HG03064 (cell line): ENCODE results near the gene APBA2.

Experiments
- ATAC-seq: cut with Tn5 transposase; IDR thresholded peaks from one replicate; pipeline ENCODE4 v1.9.1; 2021; ENCODE audit warnings: low read depth; ENCODE audit not compliant: unreplicated experiment

Gene APBA2

GRCh38 chr15:29071232-29071881 lies 185.6 kb downstream of the APBA2 start:
- ATAC-seq: no peak

DNA sequence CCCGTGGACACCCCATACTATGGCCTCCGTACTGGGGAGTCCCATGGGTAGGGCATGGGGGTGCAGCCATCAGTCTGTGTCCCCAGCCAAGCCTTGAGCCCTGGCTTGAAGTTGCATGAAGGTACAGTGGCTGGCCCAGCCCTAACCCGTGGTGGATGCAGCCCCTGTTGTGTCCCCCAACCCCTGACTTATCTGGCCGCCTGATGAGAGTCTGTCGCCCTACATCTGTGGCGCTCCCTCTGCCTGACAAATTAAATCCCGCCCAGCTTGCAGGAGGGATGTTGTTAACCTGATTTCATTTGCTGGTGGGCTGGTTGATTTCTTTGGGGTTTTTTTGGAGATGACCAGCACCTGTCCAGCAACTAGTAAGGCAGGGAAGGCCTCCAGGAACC lies 186.1 kb downstream of the APBA2 start:
- no peak for ATAC-seq

DNA sequence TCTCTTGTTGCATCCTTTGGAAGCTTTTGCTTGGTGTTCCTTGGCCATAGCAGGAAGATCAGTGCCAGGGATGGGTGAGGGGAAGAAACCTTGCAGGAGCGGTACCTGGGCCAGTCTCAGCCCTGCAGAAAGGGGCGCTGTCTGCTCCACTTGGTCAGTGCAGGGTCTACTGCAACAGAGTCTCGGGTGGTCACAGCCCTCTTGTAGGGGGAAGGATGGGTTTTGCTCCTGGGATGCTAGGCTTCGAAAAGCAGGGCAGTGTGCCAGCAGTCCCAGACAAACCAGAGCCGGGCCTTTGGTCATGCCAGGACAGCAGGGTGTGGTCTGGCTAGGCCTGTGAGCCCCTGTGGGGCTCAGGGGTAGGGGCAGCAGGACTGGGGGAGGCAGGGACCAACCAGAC lies 186.7 kb downstream of the APBA2 start:
- ATAC-seq: no peak

DNA sequence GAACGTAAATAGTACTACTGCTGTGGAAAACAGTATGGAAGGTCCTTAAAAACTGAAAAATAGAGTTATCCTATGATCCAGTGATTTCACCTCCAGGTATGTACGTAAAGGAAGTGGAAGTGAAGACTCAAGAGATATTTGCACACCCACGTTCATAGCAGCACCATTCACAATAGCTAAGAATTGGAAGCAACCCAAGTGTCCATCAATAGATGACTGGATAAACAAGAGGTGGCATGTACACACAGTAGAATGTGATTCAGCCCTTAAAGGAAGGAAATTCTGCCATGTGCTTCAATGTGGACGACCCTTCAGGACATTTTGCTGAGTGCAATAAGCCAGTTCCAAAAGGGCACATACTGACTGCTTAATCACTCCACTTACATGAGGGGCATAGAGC lies 188.3 kb downstream of the APBA2 start:
- no peak for ATAC-seq

DNA sequence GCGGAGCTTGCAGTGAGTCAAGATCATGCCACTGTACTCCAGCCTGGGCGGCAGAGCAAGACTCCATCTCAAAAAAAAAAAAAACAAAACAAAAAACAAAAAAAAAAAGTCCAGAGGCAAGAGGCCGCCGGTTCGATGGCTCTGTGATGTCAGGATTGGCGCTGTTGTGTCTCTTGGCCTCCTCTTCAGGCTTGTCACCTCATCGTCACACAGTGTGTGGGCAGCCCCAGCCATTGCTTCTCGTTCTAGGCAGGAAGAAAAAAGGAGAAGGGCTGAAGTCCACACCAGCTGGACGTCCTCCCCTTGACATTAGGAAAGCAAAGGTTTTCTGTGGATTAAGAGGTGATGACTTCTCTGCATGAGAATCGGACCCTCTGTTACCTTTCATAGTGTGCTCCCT lies 192.8 kb downstream of the APBA2 start:
- ATAC-seq: no peak

DNA sequence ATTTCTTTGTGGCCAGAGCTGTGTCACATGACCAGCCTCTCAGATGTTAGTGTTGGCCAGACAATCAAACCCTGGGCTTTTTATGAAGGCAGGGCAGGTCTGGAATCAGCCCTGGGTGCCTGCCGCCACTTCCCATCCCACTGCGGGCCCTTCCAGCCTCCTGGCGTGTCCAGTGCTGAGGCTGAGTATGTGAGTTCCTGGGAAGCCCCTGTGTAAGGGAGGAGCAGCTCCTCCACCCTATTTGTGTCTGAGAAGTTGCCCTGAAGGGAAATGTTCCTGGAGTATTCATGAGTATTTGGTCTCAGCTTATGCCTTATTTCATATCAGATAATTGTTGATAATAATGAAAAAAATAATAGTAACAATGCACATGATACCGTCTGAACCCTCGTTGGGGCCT lies 193.7 kb downstream of the APBA2 start:
- ATAC-seq: no peak

DNA sequence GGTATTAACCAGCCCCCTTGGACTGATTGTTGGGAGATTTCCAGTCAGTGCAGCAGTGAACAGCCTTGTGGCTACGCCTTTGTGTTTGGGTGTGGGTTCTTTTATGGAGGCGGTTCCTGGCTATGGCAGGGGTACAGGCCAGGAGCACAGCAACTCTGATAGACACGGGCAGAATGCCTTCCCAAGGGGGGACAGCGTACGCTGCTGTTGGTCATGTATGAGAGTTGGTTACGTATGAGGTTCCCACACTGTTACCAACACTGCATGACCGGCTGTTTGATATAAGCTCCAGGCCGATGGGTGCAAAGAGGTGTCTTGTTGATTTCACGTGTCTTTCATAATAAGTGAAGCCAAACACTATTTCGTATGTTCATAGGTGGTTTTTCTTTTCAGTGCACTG lies 196.0 kb downstream of the APBA2 start:
- no peak for ATAC-seq

- ATAC-seq: no peak
Observed at GRCh38 chr15:29083161-29083560, 197.4 kb downstream of the APBA2 start.

DNA sequence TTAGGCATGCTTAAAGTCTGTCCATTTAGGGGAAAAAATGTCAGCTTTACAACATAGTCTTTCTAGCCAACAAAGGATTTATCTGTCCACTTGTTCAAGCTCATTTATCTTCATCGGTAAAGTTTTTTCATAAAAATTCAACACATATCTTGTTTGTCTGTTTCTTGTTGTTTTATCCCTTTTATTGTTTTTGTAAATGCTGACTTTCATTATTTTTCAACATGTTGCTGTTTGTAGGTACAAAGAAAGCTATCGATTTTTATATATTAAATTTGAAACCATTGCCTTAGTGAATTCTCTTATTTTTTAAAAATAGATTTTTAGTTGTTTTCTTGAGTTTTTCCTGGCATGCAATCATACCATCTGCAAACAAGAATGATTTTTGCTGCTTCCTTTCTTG lies 198.1 kb downstream of the APBA2 start:
- ATAC-seq: no peak

- no peak for ATAC-seq
Observed at GRCh38 chr15:29086001-29086400, 200.2 kb downstream of the APBA2 start.

- ATAC-seq: no peak
Observed at GRCh38 chr15:29086891-29087290, 201.1 kb downstream of the APBA2 start.

DNA sequence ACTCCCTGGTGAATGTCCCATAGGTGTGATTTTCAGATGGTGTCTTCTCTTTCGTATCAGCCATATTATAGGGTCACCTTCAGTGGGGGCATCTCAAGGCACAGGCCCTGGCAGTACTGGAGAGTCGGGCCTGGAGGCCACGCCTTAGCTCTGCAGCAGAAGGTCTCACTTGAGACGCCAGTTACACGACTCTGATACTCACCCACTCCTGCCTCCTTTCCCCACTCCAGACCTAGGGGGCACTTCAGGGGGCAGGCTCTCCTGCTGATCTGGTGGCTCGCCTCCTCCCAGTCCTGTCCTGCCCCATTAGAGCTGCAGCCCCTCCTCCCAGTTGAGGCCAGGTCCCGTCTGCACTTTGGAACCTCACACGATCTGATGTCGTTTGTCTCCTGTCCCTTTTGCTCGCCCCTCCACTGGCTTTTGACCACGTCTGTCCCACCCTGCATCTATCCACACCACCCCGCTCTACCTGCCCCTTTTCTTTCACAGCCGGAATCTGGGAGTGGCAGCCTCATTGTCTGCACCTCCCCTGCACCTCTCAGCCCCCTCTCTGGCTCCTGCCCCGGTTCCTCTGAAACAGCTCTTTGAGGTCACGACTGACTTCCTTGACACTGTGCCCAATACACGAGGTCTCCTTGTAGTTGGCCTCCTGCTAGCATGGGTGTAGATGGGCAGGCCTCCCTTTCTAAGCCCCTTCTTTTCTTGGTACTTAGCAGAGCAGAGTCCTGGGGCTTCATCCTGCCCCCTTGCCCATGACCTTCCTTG lies 201.9 kb downstream of the APBA2 start:
- no peak for ATAC-seq

DNA sequence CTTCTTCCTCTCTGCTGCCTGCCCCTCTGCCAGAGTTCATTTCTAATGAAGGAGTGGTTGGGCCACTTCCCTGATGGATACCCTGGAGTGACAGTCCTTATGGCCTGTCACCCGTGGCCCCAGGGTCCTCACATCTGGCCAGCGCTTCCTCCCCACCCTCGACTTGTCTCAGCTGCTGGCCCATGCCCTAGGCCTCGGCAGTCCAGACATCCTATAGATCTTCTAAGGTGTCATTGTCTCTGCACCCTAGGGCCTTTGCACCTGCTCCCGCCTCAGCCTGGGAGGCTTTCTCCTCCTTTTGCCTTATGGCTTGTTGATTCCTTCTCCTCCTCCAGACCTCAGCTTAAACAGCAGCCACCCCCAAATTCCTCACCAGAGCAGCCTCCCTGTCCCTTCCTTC lies 202.9 kb downstream of the APBA2 start:
- ATAC-seq: no peak

- ATAC-seq: no peak
Observed at GRCh38 chr15:29089731-29090616, 204.2 kb downstream of the APBA2 start.

GRCh38 chr15:29090617-29091466 lies 205.1 kb downstream of the APBA2 start:
- ATAC-seq: no peak

DNA sequence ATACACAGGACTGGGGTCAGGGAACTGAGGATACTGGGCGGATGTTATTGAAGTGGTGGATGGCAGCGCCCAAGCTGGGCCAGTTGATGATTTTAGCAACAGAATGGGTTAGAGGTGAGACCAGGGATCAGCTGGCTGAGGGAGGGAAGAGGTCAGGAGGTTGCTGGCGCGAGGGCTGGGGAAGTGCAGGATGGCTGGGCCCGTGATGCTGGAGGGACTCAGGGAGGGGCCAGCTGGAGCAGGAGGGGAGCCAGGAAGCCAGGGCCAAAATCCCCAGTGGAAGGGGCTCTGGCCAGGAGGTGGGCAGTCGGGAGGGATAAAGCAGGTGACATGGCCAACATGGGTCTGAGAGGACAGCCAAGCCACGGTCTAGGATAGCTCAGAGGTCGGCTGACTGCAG lies 205.9 kb downstream of the APBA2 start:
- no peak for ATAC-seq

- ATAC-seq: no peak
Observed at GRCh38 chr15:29092376-29093064, 206.7 kb downstream of the APBA2 start.

- no peak for ATAC-seq
Observed at GRCh38 chr15:29093065-29093435, 207.3 kb downstream of the APBA2 start.

DNA sequence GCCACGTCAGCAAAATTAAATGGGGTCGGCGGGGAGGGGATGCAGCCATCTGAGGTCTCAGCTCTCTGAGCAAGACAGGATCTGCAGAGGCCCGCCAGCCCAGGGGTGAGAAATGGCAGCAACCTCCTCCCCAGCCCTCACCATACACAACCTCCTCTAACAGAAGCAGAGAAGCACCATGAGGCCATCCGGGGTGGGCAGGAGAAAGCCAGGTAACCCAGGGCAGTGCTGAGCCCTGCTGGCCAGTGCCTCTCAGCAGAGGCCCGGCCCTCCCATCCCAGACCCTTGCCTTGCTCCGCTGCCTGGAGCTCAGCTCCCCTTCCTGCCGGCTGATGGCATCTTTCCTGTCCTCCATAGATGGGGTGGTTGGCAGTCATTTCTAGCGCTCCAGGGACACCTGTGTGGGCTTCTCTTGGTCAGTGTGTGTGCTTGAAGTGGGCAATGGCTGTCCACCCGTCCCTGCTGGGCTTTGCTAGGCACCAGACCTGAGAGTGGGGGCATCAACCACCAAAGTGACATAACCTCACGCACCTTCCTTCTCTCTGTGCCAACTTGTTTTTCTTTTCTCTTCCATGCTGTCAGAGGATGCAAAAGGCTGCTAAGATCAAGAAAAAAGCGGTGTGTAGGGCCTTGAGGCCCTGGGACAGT lies 208.0 kb downstream of the APBA2 start:
- no peak for ATAC-seq
